Measurements from ENCODE around the gene ABCC1.
"Not testable (repeated sequence)": the region's sequence is repeated elsewhere in the genome, so short reads cannot be mapped to it uniquely, and the experiment has no call there.

Gene ABCC1

DNA sequence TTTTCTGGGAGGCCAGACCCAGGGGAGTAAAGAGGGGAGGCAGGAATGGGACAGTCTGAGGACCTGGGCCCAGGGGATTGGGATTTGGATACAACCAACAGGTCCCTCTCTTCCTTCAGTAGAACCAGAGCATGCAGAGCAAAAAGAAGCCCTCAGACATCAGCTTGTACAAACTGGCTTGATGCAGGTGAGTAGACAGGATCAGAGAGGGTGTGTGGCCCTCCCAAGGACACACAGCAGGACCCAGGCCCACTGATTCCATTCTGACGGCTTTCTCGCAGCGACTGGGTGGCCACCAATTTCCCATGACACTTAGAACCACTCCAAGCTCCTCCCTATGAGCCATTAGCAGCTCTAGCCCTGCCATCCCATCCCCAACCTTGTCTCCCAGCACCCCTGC is 210.2 kb downstream of the ABCC1 start:
- no peak for DNase-seq (ENCODE audit: low read depth)

- DNase-seq (ENCODE audit: low read depth): no peak
Observed at GRCh38 chr16:16161319-16161718, 211.9 kb downstream of the ABCC1 start.

- not testable (repeated sequence) for DNase-seq (ENCODE audit: low read depth)
Observed at GRCh38 chr16:16161840-16162239, 212.4 kb downstream of the ABCC1 start.

GRCh38 chr16:16162591-16162990 is 213.2 kb downstream of the ABCC1 start:
- no peak for DNase-seq (ENCODE audit: low read depth)

GRCh38 chr16:16163109-16163508 is 213.7 kb downstream of the ABCC1 start:
- no peak for DNase-seq (ENCODE audit: low read depth)

DNA sequence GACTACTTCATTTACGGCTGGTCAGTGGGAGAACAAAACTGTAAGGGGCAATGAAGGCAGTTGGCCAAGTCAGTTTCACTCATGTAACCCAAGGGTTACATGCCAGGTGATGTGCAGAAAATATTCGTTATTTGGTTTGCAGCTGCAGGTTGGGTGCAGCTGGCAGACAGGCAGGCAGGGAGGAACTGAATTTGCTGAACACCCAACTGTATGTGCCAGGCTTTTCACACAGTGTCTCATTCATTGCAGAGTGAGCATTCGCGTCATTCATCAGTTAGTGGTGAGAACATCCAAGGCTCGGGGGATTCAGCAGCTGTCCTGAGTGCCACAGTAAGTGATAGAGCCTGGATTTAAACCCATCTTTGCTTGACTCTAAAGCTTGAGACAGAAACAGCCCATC is 214.2 kb downstream of the ABCC1 start:
- no peak for DNase-seq (ENCODE audit: low read depth)

GRCh38 chr16:16164243-16164642 is 214.8 kb downstream of the ABCC1 start:
- DNase-seq (ENCODE audit: low read depth): no peak

DNA sequence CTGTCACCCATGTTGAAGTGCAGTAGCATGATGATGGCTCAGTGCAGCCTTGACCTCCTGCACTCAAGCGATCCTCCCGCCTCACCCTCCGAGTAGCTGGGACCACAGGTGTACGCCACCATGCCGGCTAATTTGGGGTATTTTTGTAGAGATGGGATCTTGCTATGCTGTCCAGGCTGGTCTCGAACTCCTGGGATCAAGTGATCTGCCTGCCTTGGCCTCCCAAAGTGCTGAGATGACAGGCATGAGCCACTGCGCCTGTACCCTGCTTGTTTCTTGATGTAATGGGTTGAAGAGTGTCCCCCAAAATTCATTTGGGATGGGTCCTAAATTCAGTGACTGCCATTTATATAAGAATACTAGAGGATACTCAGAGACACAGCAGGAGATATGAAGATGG is 216.7 kb downstream of the ABCC1 start:
- DNase-seq (ENCODE audit: low read depth): no peak

DNA sequence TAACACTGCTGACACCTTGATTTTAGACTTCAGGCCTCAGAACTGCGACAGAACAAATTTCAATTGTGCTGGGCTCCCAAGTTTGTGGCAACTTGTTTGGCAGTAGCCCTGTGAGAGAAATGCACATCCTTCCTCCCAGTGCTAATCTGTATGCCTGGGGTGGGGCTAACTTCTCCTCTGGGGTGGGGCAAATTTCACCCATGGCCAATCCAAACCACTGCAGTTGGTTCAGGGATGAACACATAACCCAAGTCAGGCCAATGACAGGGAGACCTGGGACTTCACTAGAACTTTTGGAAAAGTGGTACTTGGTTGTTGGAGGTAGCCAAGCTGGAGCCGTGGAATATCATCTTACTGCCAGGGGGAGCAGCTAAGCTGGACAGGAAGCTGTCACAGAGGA is 217.5 kb downstream of the ABCC1 start:
- DNase-seq (ENCODE audit: low read depth): no peak

DNA sequence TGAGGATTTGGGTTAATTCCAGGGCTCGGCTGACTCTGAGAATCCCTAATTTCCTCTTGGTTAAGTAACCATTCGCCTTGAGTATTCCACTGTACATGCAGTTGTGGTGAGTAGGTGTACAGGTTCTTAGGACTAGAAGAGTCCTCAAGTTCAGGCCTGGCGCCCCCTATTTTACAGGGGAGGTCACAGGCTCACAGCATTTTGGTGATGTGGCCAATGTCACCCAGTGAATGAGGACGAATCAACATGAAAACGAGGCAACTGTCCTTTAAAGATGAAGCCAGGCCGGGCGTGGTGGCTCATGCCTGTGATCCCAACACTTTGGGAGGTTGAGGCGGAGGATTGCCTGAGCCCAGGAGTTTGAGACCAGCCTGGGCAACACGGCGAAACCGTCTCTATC is 218.5 kb downstream of the ABCC1 start:
- DNase-seq (ENCODE audit: low read depth): no peak

DNA sequence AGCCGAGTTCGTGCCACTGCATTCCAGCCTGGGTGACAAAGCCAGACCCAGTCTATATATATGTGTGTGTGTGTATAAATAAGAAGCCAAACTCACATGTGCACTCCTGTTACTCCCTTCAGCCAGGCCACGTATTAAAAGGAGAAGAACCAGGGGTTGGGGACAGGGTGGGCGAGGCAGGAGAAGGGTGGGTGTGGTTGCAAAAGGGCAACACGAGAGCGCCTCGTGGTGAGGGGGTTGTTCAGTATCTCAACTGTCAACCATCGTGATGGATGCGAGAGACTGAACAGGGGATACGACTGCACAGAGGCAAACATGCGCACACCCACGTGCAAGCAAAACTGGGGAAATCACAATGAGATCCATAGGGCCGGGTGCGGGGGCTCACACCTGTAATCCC is 219.0 kb downstream of the ABCC1 start:
- DNase-seq (ENCODE audit: low read depth): no peak

DNA sequence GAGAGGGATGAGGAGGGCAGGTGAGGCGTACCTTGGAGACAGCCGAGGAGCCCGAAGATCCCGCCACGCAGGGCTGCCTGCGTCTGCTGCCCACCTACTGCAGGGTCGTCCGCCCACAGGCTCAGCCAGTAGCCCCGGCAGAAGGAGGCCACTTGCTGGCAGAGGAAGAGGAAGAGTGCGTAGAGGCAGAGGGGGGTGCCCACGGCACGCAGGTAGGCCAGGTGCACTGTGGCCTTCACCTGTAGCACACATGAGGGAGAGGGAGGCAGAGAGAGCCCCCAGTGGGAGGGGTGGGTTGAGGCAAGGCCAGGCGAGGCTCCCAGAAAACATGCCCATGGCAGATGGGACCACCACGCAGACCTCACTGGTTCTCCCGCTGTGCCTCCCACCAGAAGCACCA is 220.2 kb downstream of the ABCC1 start:
- no peak for DNase-seq (ENCODE audit: low read depth)

- DNase-seq (ENCODE audit: low read depth): no peak
Observed at GRCh38 chr16:16171332-16171919, 222.0 kb downstream of the ABCC1 start.

DNA sequence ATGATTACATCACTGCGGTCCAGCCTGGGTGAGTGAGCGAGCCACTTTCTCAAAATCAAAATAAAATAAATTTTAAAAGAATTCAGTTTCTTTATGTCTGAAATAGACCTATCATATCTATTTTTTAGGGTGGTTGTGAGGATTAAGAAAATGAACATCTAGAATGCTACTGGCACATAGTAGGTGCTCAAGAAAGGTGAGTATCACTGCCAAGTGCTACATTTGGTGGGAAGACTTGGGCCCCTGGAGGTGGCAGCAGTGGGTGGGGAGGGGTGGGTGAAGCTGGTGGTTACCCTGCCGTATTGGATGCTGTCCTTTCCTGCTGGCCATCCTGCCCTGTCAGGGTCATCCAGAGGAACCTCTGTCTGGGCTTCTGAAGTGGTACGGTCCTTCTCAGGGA is 223.6 kb downstream of the ABCC1 start:
- no peak for DNase-seq (ENCODE audit: low read depth)

GRCh38 chr16:16175296-16175695 is 225.9 kb downstream of the ABCC1 start:
- no peak for DNase-seq (ENCODE audit: low read depth)

DNA sequence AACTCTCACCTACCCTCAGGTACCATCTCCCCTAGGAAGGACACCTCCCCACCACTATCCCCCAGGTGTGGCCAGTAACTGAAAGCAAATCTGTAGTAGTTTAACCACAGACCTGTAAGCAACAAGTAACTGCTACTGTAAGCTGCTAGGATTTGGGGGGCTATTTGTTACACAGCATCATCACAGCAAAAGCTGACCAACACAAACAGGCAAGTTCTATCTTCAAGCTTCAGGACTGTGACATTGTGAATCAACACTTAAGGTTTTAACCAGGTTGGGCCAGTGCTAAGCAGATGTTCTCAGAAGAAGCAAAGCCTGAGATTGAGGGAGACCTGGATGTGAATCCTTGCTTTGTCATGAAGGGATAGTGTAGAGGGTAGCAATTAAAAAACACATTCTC is 226.9 kb downstream of the ABCC1 start:
- DNase-seq (ENCODE audit: low read depth): no peak

- DNase-seq (ENCODE audit: low read depth): no peak
Observed at GRCh38 chr16:16178455-16179162, 229.2 kb downstream of the ABCC1 start.

DNA sequence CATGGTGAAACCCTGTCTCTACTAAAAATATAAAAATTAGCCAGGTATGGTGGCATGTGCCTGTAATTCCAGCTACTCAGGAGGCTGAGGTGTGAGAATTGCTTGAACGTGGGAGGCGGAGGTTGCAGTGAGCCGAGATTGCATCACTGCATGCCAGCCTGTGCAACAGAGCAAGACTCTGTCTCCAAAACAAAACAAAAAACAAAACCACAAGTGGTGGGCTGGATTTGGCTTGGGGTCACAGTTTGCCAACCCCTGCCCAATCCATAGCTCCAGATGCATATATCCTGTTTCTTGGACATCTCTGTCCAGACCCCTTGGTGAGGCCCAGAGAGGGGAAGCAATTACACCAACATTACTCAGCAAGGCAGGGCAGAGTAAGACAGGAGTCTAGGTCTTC is 232.3 kb downstream of the ABCC1 start:
- DNase-seq (ENCODE audit: low read depth): not testable (repeated sequence)

- no peak for DNase-seq (ENCODE audit: low read depth)
Observed at GRCh38 chr16:16182918-16183317, 233.5 kb downstream of the ABCC1 start.

DNA sequence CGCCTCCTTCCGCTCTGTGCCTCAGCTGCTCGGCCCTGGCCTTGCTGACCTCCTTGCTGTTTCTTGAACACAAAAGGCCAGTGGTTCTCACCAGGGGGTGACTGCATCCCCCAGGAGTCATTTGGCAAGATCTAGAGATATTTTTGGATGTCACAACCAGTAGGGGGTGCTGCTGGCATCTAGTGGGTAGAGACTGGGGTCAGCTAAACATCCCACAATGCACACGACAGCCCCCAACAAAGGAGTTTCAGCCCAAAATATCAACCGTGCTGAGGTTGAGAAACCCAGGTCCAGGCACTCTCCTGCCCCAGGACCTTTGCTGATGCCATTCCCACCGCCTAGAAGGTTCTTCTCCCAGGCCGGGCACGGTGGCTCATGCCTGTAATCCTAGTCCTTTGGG is 234.1 kb downstream of the ABCC1 start:
- no peak for DNase-seq (ENCODE audit: low read depth)

DNA sequence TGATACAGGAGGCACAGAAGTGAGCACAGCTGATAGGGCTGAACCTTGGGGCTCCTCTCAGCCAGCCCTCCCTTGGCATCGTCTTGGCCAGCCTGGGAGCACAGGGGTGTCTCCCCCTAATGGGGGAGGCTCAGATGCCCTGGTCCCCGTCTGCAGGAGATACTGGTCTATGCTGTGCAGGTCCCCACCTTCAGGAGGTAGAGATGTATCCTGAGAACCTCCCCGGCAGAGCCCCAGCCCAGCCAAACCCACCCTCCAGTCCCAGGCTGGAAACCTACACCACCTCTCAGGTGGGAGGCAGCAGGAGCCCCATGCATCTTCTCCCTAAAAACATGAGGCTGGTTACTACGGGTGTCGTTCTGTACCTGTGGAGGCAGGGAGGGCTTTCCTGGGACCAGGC is 235.2 kb downstream of the ABCC1 start:
- DNase-seq (ENCODE audit: low read depth): no peak

DNA sequence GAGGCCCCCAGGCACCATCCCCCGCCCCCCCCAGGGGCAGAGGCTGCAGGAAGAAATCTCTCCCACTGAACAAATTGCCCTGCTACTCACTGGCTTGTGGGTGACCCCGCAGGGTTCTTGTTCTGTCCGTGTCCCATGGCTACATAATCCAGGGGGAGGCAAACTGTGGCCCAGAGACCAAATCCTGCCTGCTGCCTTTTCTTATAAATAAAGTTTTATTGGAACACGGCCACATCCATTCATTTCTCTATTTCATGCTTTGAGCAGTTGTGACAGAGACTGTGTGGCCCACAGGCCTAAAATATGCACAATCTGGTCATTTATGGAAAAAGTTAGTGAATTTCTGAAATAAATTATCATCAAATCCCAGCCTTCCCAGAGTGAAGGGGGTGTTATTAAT is 235.7 kb downstream of the ABCC1 start:
- no peak for DNase-seq (ENCODE audit: low read depth)

GRCh38 chr16:16186820-16187219 is 237.4 kb downstream of the ABCC1 start:
- no peak for DNase-seq (ENCODE audit: low read depth)

DNA sequence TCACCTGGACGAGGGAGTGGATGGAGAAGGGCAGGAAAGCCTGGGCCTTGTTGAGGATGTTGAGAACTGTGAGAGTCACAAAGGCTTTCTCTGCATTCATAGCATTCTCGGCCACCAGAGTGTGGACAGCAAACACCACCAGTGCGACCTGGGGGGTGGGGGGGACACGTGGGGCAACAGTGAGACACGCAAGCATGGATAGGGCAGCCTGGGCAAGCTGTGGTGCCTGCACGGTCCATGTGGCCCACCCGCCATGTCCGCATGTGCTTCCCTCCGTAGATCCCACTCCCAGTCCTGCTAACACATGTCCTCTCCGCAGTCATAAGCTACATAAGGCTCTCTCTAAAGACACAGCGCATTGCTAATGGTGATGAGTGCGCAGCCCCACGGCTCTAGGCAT is 239.4 kb downstream of the ABCC1 start:
- DNase-seq (ENCODE audit: low read depth): no peak
